Stimulated activated CD4-positive, alpha-beta T cell treated with anti-CD3 and anti-CD28 coated beads, Interleukin-15, amount 100 ng/mL, for 24 hours (primary cell): ENCODE data around the gene PHETA2.
A peak's percentile ranks its signal among the peaks of the same experiment; 100 is the strongest.
"Not testable (repeated sequence)": the region's sequence is repeated elsewhere in the genome, so short reads cannot be mapped to it uniquely, and the experiment has no call there.

ENCODE experiments used
- DNase-seq: peaks from one replicate; pipeline ENCODE4 v3.0.0-alpha.2; 2020

PHETA2 gene

GRCh38 chr22:42070517-42071422 lies 3.3 kb upstream of the PHETA2 start, which contains the start of gene NAGA:
NAGA (minus strand) TSS chr22:42070812; CDS start chr22:42070297, 515 bp downstream.
- DNase-seq: peak; percentile 97

- not testable (repeated sequence) for DNase-seq
Measured at GRCh38 chr22:42071508-42071907, 2.5 kb upstream of the PHETA2 start.

DNA sequence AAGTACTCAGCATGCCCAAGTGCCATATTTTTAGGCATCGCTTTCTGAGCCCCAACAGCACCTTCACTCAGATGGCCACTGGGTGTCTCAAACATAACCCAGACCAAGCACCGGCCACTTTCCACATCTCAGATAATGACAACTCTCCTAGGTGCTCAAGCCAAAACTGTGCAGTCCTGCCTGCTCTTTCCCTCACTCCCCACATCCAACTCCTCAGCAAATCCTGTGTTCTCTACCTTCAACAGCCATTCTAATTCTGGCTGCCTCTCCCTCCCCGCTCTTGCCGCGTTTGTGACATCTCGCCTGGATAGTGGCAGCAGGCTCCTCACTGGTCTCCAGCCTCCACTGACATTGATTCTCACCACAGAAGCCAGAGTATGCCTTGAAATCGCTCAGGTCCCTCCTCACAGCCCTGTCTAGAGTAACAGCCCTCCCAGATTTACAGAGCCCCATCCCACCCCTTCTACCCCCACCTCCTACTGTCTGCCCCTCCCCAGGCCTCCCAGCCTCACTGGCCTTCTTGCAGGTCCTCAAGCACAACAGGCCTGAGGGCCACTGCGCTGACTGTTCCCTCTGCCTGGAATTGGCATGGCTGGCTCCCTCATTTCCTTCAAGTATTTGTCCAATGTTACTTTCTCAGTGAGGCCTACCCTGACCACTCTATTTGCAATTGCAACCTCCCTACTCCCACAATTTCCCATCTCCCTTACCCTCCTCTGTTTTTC lies 1.3 kb upstream of the PHETA2 start:
- DNase-seq: no peak

- no peak for DNase-seq
Measured at GRCh38 chr22:42073621-42074041, 417 bp upstream of the PHETA2 start.

DNA sequence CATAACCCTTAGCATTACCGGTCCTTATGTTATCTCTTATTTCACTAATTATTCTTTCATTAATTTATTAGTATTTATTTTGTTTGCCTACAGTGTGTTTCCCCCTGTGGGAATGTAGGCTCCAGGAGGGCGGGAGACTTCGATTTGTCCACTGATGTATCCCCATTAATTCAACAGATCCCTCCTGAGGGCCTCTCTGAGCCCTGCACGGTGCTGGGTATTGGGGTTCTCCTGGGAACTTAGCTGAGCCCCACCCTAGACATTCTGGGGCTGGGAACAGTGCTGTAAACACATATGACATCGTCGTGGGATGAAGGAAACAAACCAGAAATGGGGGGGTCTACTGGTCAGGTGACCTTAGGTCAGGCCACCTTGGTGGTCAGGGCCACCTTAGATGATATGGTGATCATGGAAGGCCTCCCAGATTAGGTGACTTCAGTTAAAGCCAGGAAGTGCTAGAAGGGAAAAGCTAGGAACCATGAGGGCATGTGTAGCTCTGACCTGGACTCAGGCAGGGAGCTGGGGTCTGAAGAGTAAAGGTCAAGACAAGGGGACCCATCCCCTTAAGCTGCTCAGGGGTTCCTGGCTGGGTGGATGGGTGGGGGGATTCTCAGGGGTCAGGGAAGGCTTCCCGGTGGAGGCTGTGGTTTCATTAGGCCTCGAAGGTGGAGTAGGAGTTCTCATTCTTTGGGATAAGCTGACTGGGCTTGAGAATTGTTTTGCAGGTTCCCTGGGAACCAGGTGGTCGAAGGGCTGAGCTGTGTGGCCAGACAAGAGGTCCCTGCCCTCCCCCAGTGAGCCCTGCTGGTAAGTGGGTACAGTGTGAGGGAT lies 1.0 kb downstream of the PHETA2 start:
- no peak for DNase-seq

DNA sequence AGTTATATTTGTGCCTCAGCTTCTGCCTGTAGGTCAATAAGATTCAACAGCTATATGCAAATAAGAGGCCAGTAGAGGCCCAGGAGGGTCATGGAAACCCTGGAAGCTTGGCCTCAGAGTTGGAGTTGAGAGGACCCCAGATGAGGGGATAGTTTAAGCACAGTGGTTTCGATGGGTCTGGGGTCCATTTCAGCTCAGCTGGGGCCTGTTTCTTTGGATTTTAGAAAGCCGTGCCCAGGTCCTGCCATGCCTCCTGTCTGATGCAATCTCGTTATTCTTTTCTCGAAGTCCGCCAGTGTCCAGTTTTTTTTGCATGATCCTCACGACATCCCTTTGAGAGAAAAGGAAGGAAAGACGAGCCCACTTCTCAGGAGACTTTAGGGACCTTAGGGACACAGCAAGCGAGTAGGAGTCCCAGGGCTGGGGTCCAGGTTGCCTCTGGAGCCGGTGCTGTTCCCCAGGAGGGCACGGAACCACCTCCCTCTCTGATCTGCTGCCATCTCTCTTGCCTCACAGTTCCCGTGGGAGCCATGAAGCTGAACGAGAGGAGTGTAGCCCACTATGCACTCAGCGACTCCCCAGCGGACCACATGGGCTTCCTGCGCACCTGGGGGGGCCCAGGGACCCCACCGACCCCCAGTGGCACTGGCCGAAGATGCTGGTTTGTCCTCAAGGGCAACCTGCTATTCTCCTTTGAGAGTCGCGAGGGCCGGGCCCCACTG lies 2.9 kb downstream of the PHETA2 start:
- no peak for DNase-seq

DNA sequence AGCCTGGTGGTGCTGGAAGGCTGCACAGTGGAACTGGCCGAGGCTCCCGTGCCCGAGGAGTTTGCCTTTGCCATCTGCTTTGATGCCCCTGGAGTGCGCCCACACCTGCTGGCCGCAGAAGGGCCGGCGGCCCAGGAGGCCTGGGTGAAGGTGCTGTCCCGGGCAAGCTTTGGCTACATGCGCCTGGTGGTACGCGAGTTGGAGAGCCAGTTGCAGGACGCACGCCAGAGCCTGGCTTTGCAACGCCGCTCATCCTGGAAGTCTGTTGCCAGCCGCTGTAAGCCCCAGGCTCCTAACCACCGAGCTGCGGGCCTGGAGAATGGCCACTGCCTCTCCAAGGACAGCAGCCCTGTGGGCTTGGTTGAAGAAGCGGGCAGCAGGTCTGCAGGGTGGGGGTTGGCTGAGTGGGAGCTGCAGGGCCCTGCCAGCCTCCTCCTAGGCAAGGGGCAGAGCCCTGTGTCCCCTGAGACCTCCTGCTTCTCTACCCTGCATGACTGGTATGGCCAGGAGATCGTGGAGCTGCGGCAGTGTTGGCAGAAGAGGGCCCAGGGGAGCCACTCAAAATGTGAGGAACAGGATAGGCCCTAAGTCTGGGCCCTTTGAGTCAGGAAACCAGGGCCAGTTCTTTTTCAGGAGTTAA lies 3.6 kb downstream of the PHETA2 start:
- DNase-seq: no peak

- no peak for DNase-seq
Measured at GRCh38 chr22:42078469-42079318, 4.6 kb downstream of the PHETA2 start.

DNA sequence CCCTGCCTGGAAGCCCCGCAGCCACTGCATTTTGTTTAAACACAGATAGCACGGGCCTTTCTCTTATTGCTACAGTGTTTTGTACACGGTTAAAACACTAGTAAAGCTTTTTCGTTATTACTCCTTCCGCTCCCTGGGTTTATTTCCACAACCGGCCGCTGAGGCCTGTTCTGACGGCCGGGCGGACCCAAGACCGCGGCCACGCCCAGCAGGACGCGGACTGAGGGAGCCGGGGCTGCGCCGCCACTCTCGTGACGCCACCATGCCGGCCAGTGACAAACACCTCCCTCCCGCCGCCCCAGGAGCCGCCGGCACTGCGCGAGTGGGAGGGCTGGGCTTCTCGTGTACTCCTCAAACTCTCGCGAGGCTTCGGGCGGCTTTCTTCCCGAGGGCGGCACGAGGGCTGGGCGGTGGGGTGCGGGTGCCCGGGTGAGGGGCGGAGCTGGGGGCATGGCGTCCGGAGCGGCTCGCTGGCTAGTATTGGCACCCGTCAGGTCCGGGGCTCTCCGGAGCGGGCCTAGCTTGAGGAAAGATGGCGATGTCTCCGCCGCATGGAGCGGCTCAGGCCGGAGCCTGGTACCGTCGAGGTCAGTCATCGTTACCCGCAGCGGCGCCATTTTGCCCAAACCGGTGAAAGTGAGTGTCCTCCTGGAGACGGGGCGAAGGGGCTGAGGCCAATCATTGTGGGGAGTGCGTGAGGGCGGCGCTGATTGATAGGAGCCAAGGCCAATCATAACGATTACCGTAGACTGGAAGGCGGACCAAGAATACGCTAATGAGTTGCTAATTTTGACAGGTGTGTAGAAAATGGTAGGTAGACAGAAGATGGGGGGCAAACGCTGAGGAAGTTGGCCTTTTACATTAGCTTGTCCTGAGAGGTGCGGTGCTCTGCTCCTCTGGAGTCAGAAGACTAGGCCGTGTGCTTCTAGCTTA lies 5.5 kb downstream of the PHETA2 start, which contains the start of gene SMDT1:
Gene SMDT1, plus strand, starts transcription at position 382 of the 933 bp plus-strand sequence. Its CDS starts 69 bp downstream, at position 451.
- DNase-seq: peak; percentile 99

DNA sequence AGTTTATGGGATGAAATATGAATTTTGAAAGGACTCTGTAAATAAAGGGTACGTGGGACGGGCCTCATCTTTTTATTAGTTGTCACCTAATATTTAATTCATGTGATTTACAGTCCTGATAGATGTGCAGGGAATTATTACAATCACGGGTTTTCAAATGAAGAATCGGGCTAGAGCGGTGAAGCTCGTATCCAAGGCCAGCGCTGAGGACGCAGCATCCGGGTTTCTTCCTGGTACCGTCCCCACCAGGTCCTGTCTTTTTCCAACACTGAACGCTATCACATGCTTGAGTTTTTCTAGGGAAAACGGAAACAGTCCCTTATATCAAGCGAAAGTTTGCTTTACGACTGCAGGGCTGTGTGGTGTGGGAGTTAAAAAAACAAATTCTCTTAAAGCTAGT lies 6.2 kb downstream of the PHETA2 start:
- DNase-seq: peak; percentile 35

GRCh38 chr22:42083119-42083518 lies 9.1 kb downstream of the PHETA2 start:
- DNase-seq: no peak

DNA sequence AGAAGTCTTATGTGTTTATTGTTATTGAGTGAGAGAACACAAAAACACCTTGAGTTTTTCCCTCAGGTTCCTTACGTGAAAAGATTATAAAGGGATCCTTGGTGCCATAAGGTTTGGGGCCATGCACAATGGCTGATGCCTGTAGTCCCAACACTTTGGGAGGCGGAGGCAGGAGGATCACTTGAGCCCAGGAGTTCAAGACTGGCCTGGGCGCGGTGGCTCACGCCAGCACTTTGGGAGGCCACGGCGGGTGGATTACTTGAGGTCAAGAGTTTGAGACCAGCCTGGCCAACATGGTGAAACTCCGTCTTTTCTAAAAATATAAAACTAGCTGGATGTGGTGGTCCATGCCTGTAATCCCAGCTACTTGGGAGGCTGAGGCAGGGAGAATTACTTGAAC lies 10.8 kb downstream of the PHETA2 start:
- no peak for DNase-seq

- no peak for DNase-seq
Measured at GRCh38 chr22:42086051-42086450, 12.0 kb downstream of the PHETA2 start.

- peak; percentile 99 for DNase-seq
Measured at GRCh38 chr22:42090596-42091454, 16.8 kb downstream of the PHETA2 start, which contains the start of gene NDUFA6. NDUFA6 (minus strand) TSS chr22:42090772; CDS start chr22:42090744, 28 bp downstream.

GRCh38 chr22:42091455-42091782 lies 17.4 kb downstream of the PHETA2 start:
- DNase-seq: no peak

- DNase-seq: no peak
Measured at GRCh38 chr22:42101199-42101598, 27.2 kb downstream of the PHETA2 start.

DNA sequence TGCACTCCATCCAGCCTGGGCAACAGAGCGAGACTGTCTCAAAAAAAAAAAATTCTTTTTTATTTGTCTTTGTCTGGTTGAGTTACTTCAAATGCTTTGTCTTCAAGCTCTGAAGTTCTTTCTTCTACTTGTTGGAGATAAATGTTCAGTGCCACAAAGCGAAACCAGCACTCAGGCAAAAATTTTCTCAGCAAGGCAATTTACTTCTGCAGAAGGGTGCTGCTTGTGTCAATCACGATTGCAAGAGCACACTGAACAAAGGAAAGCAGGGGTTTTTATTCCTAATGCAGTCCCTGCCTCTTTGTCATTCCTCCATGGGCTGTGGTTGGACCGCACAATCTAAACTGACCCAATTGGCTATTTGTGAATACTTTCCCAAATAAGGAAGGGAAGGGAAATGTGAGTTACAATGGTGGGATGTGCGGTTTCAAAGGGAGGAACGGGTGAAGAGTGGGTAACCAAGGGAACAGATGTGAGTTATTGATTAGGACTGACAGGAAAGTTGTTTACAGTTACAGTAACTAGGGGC lies 30.3 kb downstream of the PHETA2 start:
- DNase-seq: not testable (repeated sequence)

- DNase-seq: no peak
Measured at GRCh38 chr22:42108848-42109247, 34.8 kb downstream of the PHETA2 start.
